Stimulated activated effector memory CD8-positive, alpha-beta T cell treated with anti-CD3 and anti-CD28 coated beads, Interleukin-12 subunit alpha, Interleukin-12 subunit beta, amount 100 ng/mL, for 72 hours (primary cell): ENCODE data around the gene TEX261.

Experiments used
- ATAC-seq: fragments of 150-1000 bp; cut with Tn5 transposase; 2 replicates; pipeline ENCODE4 v1.10.0; 2021
- DNase-seq, 2 donors: peaks; one replicate each; pipeline ENCODE4 v3.0.0; 2021 to 2022; ENCODE audit warnings: low spot score in 2 of 2
- H3K27ac Mint-ChIP-seq: one replicate; pipeline ENCODE4 v1.8.0; 2022; ENCODE audit warnings: mild to moderate bottlenecking, mixed read lengths
- H3K36me3 Mint-ChIP-seq: one replicate; pipeline ENCODE4 v1.8.0; 2022; ENCODE audit warnings: mild to moderate bottlenecking, mixed read lengths
- H3K4me1 Mint-ChIP-seq: one replicate; pipeline ENCODE4 v1.8.0; 2022; ENCODE audit warnings: mixed read lengths
- H3K4me3 Mint-ChIP-seq: one replicate; pipeline ENCODE4 v1.8.0; 2022; ENCODE audit warnings: mild to moderate bottlenecking, mixed read lengths
- H3K9me3 Mint-ChIP-seq: one replicate; pipeline ENCODE4 v1.8.0; 2022; ENCODE audit warnings: mixed read lengths

Gene TEX261

GRCh38 chr2:70959851-70960832 is 34.5 kb downstream of the TEX261 start:
- ATAC-seq: no peak
- Mint-ChIP-seq H3K4me1 (peaks cover 20% of the 10 kb centered on the region), H3K9me3 (no peaks in the 10 kb centered on the region), H3K4me3 (no peak overlapping the region), H3K36me3 (no peaks in the 10 kb centered on the region), H3K27ac (no peak overlapping the region)
- peak; percentile 1 to 49 for DNase-seq

GRCh38 chr2:70959271-70959761 is 35.4 kb downstream of the TEX261 start:
- no peaks in the 10 kb centered on the region for H3K9me3 Mint-ChIP-seq
- H3K4me3 Mint-ChIP-seq: no peak overlapping the region
- peak; percentile 1 to 40 for DNase-seq
- peak; percentile 53 for ATAC-seq
- H3K36me3 Mint-ChIP-seq: no peaks in the 10 kb centered on the region
- no peak overlapping the region for H3K27ac Mint-ChIP-seq
- peaks cover 13% of the 10 kb centered on the region for H3K4me1 Mint-ChIP-seq

- ATAC-seq (no peak), DNase-seq (peak in 1 of 2 donors; percentile 0)
- Mint-ChIP-seq H3K27ac (peak overlapping the region; percentile 32), H3K9me3 (no peaks in the 10 kb centered on the region), H3K4me3 (no peak overlapping the region), H3K36me3 (no peaks in the 10 kb centered on the region), H3K4me1 (peaks cover 13% of the 10 kb centered on the region)
Measured at GRCh38 chr2:70958759-70959158, 35.9 kb downstream of the TEX261 start.

- Mint-ChIP-seq H3K36me3 (no peaks in the 10 kb centered on the region), H3K27ac (peak overlapping the region; percentile 8), H3K9me3 (no peaks in the 10 kb centered on the region), H3K4me1 (peaks cover 13% of the 10 kb centered on the region), H3K4me3 (no peak overlapping the region)
- DNase-seq (peak; percentile 0 to 42), ATAC-seq (no peak)
Measured at GRCh38 chr2:70957798-70958197, 36.9 kb downstream of the TEX261 start.

- no peak overlapping the region for H3K4me3 Mint-ChIP-seq
- ATAC-seq: no peak
- no peak for DNase-seq
- no peaks in the 10 kb centered on the region for H3K9me3 Mint-ChIP-seq
- H3K27ac Mint-ChIP-seq: no peak overlapping the region
- peaks cover 13% of the 10 kb centered on the region for H3K4me1 Mint-ChIP-seq
- no peaks in the 10 kb centered on the region for H3K36me3 Mint-ChIP-seq
Measured at GRCh38 chr2:70956141-70956540, 38.5 kb downstream of the TEX261 start.

- Mint-ChIP-seq H3K27ac (no peak overlapping the region), H3K36me3 (no peaks in the 10 kb centered on the region), H3K4me1 (peaks cover 13% of the 10 kb centered on the region), H3K4me3 (no peak overlapping the region), H3K9me3 (no peaks in the 10 kb centered on the region)
- no peak for ATAC-seq
- no peak for DNase-seq
Measured at GRCh38 chr2:70954886-70955285, 39.8 kb downstream of the TEX261 start.

- Mint-ChIP-seq H3K27ac (no peak overlapping the region), H3K36me3 (no peaks in the 10 kb centered on the region), H3K9me3 (no peaks in the 10 kb centered on the region), H3K4me3 (no peak overlapping the region), H3K4me1 (peaks cover 19% of the 10 kb centered on the region)
- DNase-seq (no peak), ATAC-seq (no peak)
Measured at GRCh38 chr2:70949086-70949485, 45.6 kb downstream of the TEX261 start.

- no peaks in the 10 kb centered on the region for H3K36me3 Mint-ChIP-seq
- H3K9me3 Mint-ChIP-seq: no peaks in the 10 kb centered on the region
- H3K4me3 Mint-ChIP-seq: peak overlapping the region; percentile 70
- peak overlapping the region; percentile 63 for H3K27ac Mint-ChIP-seq
- DNase-seq (peak; percentile 70 to 90), ATAC-seq (peak; percentile 89)
- peaks cover 19% of the 10 kb centered on the region for H3K4me1 Mint-ChIP-seq
Measured at GRCh38 chr2:70948337-70949003, 46.2 kb downstream of the TEX261 start.

GRCh38 chr2:70947556-70948184 is 47.0 kb downstream of the TEX261 start:
- no peaks in the 10 kb centered on the region for H3K36me3 Mint-ChIP-seq

GRCh38 chr2:70946832-70947442 is 47.7 kb downstream of the TEX261 start:
- no peaks in the 10 kb centered on the region for H3K9me3 Mint-ChIP-seq
- no peak for ATAC-seq

More at GRCh38 chr2:70947556-70948184, 47.0 kb downstream of the TEX261 start:
- H3K9me3 Mint-ChIP-seq: no peaks in the 10 kb centered on the region
- ATAC-seq: peak; percentile 31
- H3K27ac Mint-ChIP-seq: no peak overlapping the region
- peaks cover 19% of the 10 kb centered on the region for H3K4me1 Mint-ChIP-seq
- DNase-seq: peak in 1 of 2 donors; percentile 47
- H3K4me3 Mint-ChIP-seq: peak overlapping the region; percentile 70

GRCh38 chr2:70944111-70944690 is 50.5 kb downstream of the TEX261 start:
- Mint-ChIP-seq H3K4me1 (peaks cover 19% of the 10 kb centered on the region), H3K27ac (no peak overlapping the region), H3K36me3 (no peaks in the 10 kb centered on the region), H3K9me3 (no peaks in the 10 kb centered on the region), H3K4me3 (no peak overlapping the region)
- ATAC-seq (no peak), DNase-seq (no peak)

More at GRCh38 chr2:70946832-70947442, 47.7 kb downstream of the TEX261 start:
- no peak overlapping the region for H3K4me3 Mint-ChIP-seq
- no peaks in the 10 kb centered on the region for H3K36me3 Mint-ChIP-seq
- peaks cover 19% of the 10 kb centered on the region for H3K4me1 Mint-ChIP-seq
- peak; percentile 25 to 74 for DNase-seq
- H3K27ac Mint-ChIP-seq: no peak overlapping the region

- no peaks in the 10 kb centered on the region for H3K9me3 Mint-ChIP-seq
- no peak for DNase-seq
- H3K4me1 Mint-ChIP-seq: peaks cover 17% of the 10 kb centered on the region
- no peak for ATAC-seq
- no peak overlapping the region for H3K27ac Mint-ChIP-seq
- no peaks in the 10 kb centered on the region for H3K36me3 Mint-ChIP-seq
- no peak overlapping the region for H3K4me3 Mint-ChIP-seq
Measured at GRCh38 chr2:70943205-70943871, 51.3 kb downstream of the TEX261 start.

GRCh38 chr2:70942396-70943204 is 52.1 kb downstream of the TEX261 start:
- Mint-ChIP-seq H3K9me3 (no peaks in the 10 kb centered on the region), H3K36me3 (no peaks in the 10 kb centered on the region), H3K27ac (no peak overlapping the region), H3K4me3 (no peak overlapping the region), H3K4me1 (peaks cover 9% of the 10 kb centered on the region)
- ATAC-seq (no peak), DNase-seq (no peak)
